ENCODE measurements around the gene GLG1.

- TF ChIP-seq CTCF (IDR thresholded peaks at IDR 0.05; ENCODE audit: low read depth, low read length, missing input control) (no peak), SP1 (IDR thresholded peaks at IDR 0.05) (no peak), TAF1 (conservative IDR thresholded peaks at IDR 0.05) (no peak), YY1 (IDR thresholded peaks at IDR 0.05) (no peak), ATF3 (IDR thresholded peaks at IDR 0.05) (no peak), MAX (IDR thresholded peaks at IDR 0.05) (no peak), GABPA (IDR thresholded peaks at IDR 0.05 in 1 of 2, conservative IDR thresholded peaks at IDR 0.05 in 1 of 2) (no peak), ZBTB33 (IDR thresholded peaks at IDR 0.05) (no peak), JUND (IDR thresholded peaks at IDR 0.05) (no peak), FOXA1 (IDR thresholded peaks at IDR 0.05) (no peak), RAD21 (IDR thresholded peaks at IDR 0.05) (no peak), HNF4A (conservative IDR thresholded peaks at IDR 0.05) (no peak), EGR1 (IDR thresholded peaks at IDR 0.05; ENCODE audit: low read depth in 2 of 2) (no peak), RXRA (IDR thresholded peaks at IDR 0.05) (no peak)
These were observed 134.4 kb downstream of the GLG1 start for GRCh38 chr16:74472540-74472939.
